Epidermal melanocyte (primary cell): ENCODE measurements around the gene MSL1.

Source experiments
- DNase-seq: peaks from one replicate; pipeline ENCODE4 v3.0.0; 2011; ENCODE audit warnings: low spot score; ENCODE audit not compliant: insufficient read length

Gene MSL1

GRCh38 chr17:40121181-40122135, at the start of gene MSL1:
Gene MSL1, plus strand, starts transcription at chr17:40121971. Its CDS starts 642 bp downstream, at chr17:40122613.
- DNase-seq = peak; percentile 87

DNA sequence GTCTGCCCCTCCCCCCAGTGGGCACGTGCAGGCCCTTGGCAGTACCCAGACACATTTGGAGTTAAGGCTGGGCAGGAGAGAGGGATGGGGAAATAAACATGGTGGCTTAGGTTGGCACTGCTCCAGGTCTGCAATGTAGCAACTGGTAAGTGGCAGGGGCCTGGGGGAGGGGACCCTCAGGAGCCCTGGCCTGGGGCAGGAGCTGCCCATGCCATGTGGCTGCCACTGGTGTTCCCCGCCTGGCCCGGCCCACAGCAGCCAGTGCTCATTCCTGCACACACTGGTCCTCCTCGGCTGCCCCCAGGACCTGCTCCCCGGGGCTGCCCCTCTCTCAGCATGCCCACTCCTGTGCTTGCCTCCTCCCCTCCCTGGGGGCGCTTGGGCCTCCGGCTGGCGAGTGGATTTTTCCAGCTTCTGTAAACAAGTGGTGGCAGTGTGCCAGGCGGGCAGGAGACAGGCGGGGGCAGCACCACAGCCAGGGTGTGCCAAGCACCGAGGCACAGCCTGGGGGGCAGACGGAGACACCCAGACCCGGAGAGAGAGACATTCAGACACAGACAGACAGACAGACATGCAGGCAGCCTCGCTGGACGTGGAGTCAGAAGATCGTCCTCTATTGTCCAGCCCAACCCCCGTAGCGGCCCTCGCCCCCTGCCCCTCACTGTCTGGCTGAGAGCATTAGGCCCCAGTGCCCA, 49.6 kb upstream of the MSL1 start:
- no peak for DNase-seq

DNA sequence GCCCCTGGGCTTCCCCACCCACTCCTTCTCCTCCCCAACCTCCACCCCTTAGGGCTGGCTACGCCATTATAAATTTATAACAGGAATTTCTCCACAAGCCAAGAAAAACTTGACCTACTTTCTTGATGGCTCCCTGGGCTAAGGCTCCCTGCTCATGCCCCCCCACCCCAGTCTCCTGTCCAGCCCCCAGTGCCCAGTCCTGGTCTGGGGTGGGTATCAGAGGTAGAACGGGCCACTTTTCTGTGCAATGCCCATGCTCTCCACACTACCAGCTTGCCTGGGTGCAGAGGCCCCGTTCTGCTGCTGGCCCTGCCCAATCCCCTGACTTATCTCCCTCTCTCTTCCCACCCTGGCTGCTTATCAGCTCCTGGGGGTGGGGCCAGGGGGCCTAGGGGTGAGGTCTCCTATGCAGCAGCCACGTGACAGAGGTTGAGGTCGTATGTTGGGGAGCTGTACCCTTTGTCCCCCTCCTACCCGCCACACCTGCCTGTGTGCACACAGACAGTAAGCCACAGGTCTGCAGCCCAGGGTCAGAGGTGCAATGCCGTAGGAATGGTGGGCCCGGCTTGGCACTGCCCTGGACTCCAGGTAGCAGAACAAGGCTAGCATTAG, 48.9 kb upstream of the MSL1 start:
- DNase-seq = no peak

DNA sequence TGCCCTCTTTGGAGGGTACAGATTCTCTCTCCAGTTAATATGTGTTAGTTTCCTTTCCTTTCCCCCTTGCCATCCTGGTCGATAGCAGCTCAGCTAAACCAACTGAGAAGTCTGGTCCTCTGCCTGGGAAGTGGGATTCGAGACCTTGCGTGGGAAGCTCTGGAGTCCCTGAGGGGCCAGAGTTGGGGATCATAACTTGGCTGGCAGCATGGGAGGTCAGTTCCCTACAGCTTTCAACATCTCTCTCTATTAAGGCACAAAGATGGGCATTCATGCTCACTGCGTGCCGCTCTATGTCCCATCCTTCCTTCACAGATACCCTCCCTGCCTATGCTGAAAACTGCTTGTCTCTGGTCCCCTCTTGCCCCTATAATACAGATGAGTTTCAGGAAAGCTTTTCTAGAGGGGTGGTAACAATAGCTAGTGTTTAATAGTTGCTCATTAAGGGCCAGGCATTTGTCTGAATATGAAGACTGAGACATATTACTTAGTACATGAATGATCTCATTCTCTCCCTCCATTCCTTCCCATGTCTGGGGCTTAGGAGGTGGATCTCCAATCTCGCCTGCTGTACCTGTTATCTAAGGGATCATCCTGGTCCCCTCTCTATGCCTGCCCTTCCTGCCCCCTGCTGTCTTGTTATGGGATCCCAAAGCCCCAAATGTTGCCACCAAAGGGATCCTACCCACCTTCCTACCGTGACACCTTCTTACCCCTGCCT, 48.2 kb upstream of the MSL1 start:
- no peak for DNase-seq

DNA sequence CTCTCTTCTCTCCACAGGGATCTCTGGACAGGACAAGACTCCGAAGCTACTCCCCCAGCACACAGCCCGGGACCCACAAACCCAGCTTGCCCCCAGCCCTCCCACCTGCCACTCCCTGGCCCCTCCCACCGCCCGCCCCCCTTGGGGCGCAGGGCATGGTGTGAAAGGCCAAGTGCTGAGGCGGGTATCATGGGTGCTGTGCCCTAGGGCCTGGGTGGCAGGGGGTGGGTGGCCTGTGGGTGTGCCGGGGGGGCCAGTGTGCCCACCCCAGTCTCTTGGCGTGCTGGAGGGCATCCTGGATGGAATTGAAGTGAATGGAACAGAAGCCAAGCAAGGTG, 47.6 kb upstream of the MSL1 start:
- no peak for DNase-seq

GRCh38 chr17:40074871-40075200, 46.9 kb upstream of the MSL1 start:
- DNase-seq = no peak

DNA sequence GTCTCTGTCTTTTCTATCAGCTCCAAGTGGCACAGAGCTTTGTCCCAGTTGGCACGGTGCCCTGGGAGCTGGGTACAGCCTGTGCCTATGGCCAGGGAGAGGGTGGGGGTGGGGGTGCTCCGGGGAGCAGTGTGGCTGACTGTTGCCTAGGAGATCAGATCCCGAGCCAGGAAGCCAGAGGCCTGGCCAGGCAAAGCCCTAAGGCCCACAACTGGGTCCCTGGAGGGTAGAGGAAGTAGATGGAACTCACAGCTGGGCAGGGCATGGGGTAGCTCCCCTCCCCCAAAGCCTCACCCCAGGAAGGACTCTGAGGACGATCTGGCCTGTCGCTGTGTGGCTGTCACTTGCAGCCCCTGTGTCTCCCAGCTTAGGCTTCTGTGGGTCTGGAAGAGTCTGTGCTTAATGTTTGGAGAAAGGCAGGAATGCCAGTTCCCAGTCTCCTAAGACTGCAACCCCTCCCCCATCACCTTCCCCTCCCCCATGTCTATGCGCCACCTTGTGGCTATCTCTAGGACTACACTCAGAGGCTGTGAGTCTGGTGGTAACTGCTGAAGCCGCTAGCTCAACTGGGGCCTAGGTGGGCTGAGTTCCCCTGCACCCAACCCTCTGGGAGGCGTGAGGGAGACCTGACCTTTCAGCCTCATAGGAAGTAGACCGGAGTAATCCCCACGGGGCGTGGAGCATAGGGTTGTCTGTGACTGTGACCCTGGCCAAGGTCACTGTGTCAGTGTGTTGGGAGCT, 46.4 kb upstream of the MSL1 start:
- DNase-seq = no peak

- DNase-seq = no peak
Observed at GRCh38 chr17:40075942-40076498, 45.8 kb upstream of the MSL1 start.

- DNase-seq = no peak
Observed at GRCh38 chr17:40076591-40076990, 45.2 kb upstream of the MSL1 start.

DNA sequence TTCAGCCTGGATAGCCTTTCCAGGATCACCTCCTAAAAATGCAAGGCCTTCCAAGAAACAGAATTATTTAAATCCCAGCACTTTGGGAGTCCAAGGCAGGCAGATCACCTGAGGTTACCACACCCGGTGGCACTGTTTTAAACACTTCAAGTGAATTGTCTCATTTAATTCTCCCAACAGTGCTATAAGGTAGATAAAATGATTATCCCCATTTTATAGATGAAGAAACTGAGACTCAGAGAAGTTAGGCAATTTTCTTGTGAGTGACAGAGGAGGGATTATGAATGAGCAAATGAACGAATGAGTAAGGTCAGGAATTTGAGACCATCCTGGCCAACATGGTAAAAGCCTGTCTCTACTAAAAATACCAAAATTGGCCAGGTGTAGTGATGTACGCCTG, 42.2 kb upstream of the MSL1 start:
- no peak for DNase-seq

GRCh38 chr17:40084477-40084876, 37.3 kb upstream of the MSL1 start:
- DNase-seq = no peak

DNA sequence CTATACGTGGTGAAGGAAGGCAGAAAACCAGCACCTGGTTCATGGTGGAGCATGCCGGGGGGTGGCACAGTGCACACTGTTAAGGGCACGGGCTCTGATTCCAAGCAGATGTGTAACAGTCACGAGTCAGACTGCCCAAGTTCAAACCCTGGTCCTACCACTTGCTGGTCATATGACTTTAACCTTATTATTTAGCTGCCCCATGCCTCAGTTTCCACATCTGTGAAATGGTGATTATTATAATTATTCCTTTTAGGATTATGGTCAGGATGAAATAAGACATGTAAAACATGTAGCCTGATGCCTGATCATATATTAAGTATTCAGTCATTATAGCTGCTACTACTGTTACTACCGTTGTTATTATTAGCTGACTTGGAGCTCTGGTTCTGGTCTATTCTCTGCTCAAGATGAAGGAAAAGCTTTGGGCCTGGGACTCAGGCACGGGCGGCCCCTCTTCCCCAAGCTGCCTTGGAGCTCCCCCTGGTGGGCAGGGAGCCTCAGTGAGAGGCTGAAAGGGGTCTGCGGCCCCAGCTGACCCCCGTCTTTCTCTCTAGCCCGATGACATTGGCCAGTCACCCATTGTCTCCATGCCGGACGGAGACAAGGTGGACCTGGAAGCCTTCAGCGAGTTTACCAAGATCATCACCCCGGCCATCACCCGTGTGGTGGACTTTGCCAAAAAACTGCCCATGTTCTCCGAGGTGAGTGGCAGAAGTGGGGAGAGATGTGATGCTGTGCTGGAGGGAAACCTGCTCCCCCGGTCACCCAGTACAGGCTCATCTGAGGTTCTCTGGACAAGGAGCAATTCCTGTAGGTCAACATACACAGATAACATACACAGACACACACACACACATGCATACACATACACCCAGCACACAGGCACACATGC, 35.4 kb upstream of the MSL1 start:
- DNase-seq = peak; percentile 79

DNA sequence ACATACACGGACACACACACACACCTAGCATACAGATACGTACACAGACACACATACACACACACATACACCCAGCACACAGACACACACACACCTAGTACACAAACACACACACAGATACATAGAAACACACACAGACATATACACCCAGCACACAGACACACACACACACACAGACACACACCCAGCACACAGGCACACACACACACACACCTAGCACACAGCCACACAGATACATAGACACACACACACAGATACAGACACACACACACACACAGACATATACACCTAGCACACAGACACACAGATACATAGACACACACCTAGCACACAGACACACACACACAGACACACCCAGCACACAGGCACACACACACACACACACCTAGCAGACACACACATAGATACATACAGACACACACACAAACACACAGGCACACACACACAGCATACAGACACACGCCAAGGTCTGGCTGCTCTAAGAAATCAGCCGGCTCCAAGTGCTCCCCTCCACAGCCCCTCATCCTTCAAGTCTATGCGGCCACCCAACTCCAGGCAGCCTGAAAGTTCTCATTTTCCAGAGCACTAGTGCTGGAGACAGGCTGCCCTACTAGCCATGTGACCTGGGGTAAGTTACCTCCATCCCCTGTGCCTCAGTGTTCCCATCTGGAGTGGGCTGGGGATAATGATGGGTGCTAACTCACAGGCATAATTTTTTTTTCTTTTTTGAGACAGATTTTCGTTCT, 34.5 kb upstream of the MSL1 start:
- no peak for DNase-seq

GRCh38 chr17:40087903-40088718, 33.7 kb upstream of the MSL1 start:
- DNase-seq = no peak

DNA sequence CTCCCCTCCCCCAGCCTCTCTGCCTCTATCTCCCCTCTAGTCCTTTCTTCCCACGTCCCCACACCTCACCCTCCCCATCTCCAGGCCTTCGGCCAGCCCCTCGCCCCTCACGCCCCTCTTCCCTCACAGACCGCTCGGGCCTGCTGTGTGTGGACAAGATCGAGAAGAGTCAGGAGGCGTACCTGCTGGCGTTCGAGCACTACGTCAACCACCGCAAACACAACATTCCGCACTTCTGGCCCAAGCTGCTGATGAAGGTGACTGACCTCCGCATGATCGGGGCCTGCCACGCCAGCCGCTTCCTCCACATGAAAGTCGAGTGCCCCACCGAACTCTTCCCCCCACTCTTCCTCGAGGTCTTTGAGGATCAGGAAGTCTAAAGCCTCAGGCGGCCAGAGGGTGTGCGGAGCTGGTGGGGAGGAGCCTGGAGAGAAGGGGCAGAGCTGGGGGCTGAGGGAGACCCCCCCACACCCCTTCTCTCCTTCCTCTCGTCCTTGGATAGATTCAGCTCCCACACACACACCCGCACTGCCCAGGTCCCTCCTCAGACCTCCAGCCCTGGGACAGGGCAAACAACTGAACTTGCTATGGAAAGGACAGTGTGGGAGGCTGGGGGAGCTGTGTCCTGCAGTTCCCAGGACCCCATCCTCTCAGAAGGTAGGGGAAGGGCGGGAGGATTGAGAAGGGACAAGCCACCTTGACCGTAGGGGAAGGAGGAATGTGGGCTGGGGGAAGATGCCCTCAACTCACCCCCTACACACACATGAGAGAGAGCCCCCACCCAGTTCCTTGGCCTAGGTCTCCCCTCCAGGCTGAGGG, 32.5 kb upstream of the MSL1 start:
- no peak for DNase-seq

DNA sequence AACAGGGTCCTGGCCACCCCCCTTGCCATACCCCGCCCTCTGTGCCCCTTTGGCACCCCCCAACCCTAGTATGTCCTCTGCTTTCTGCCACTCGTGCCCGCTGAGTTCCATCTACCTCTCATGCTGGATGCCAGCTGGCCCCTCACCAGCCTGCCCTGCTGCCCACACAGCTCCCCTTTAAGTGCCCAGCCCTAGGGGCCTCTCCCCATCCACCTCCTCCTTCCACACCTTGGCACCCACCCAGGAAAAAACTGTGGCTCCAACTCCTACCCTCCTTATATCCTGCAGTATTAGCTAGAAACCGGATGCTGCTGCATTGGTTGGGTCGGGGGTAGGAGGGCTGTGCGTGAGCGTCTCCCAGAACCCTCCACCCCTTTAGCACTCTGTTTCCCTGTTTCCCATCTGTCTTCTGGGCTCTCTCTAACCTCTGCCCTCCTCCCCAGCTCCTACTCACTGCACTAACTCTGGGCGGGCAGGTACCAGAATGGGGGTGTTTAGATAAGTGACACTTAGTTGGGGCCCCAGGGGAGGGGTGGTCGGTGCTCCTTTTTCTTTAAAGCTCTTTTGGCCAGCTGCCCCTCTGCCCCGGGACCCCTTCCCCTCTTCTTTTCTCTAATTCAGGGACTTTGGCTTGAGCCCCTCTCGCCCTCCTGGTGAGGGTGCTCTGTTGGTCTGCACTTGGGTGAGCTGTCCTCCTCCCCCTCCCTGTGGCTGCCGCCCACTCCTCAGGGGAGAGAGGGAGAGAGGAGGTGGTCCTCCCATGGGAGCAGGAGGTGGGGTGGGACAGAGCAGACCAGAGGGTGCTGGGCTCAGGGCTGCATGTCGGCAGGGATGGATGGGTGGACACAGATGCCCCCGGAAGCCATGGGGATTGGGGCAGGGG, 31.3 kb upstream of the MSL1 start:
- DNase-seq = no peak
